SK-N-SH treated with all-trans-retinoic acid at 6 μM for 48 hours (cell line): ENCODE measurements around the gene FOXC1.

ENCODE experiments used
- ISL1 ChIP-seq: fragments of 250-450 bp; sonication (Bioruptor Pico); IDR thresholded peaks from 2 replicates; pipeline ENCODE4 v2.1.2; 2022; ENCODE audit warnings: mild to moderate bottlenecking, moderate library complexity
- TOX ChIP-seq: fragments of 250-450 bp; sonication (Bioruptor Pico); IDR thresholded peaks from 2 replicates; pipeline ENCODE4 v1.8.0; 2021; ENCODE audit warnings: mild to moderate bottlenecking, moderate library complexity, borderline replicate concordance
- ZFP30 ChIP-seq: fragments of 450-650 bp; formaldehyde crosslinking; IDR thresholded peaks from 2 replicates; pipeline ENCODE4 v1.5.0; 2022; ENCODE audit warnings: mild to moderate bottlenecking, moderate library complexity
- ZNF565 ChIP-seq: fragments of 450-650 bp; formaldehyde crosslinking; conservative IDR thresholded peaks from 2 replicates; pipeline ENCODE4 v1.5.0; 2020; ENCODE audit warnings: low read depth, mild to moderate bottlenecking, moderate library complexity
- ZNF8 ChIP-seq: fragments of 450-650 bp; formaldehyde crosslinking; IDR thresholded peaks from 2 replicates; pipeline ENCODE4 v1.5.0; 2020; ENCODE audit warnings: mild to moderate bottlenecking, moderate library complexity
- TF ChIP-seq, protein P1 (sequence below): fragments of 250-450 bp; sonication (Bioruptor Pico); IDR thresholded peaks from 2 replicates; pipeline ENCODE4 v1.8.0; 2021; ENCODE audit warnings: low read depth, mild to moderate bottlenecking, moderate library complexity, borderline replicate concordance

DNA sequence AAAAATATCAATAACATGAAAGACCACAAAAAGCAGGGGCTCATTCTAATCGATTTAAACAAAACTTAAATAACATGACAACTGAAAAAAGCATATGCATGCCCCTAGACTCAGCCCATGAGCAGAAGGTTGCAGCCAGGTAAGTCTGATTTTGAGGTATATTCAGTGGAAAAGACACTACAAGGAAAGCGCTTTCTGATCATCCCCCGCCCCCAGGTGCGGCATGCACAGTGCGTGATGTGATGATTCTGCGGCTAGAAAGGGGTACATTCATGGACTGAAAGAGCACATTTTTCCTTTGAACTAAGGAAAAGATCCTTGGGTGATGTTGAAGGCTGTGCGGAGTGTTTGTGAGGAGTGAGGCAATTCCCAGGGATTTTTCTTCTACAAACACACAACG, 16.9 kb upstream of the FOXC1 start:
- TF ChIP-seq TOX (CRISPR knock-in tag), result no peak
- TF ChIP-seq, protein P1, sequence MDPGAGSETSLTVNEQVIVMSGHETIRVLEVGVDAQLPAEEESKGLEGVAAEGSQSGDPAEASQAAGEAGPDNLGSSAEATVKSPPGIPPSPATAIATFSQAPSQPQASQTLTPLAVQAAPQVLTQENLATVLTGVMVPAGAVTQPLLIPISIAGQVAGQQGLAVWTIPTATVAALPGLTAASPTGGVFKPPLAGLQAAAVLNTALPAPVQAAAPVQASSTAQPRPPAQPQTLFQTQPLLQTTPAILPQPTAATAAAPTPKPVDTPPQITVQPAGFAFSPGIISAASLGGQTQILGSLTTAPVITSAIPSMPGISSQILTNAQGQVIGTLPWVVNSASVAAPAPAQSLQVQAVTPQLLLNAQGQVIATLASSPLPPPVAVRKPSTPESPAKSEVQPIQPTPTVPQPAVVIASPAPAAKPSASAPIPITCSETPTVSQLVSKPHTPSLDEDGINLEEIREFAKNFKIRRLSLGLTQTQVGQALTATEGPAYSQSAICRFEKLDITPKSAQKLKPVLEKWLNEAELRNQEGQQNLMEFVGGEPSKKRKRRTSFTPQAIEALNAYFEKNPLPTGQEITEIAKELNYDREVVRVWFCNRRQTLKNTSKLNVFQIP, result no peak
- TF ChIP-seq ZFP30 (CRISPR knock-in tag), result no peak
- TF ChIP-seq ZNF8 (CRISPR knock-in tag), result no peak
- TF ChIP-seq ISL1 (CRISPR knock-in tag), result no peak
- no peak for TF ChIP-seq ZNF565 (CRISPR knock-in tag)
